Activated CD4-positive, CD25-positive, alpha-beta regulatory T cell treated with anti-CD3 and anti-CD28 coated beads, Interleukin-2, amount 50 U/mL, for 72 hours (primary cell): ENCODE results near the gene NAV2.

Experiments
- DNase-seq: peaks from one replicate; pipeline ENCODE4 v3.0.0; 2021

The NAV2 gene

DNA sequence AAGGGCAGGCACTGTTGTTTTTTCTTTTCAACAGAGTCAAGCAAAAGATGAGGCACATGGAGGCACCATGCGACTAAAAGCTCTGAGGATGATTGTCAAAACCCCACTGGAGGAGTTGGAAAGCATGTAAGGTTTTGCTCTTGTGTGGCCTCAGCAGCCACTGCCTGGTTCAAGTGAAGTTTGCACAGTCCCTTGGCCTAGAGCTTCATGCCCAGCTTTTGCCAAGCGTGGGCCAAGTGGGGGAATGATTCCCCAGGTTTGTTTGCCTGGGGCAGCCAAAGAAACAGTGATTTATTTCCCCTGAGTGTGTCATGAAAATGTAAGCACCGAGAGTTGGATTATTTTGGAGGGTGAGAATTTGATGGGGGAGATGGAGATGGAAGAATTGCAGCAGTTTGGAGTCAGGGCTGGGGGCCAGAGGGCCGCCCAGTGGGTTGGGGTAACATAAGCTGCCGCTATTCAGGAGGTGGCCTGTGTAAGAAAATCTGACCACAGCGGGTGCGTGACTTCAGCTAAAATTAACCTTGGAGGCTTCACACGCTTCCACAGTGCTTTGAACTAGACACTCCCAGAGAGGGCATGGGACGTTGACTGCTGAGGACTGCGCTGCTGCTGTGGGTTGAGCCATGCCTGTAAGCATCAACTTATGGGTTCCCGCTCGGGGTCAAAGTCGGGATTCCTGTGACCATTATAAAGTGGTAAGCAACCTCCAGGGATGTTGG lies 100.7 kb downstream of the NAV2 start:
- no peak for DNase-seq

DNA sequence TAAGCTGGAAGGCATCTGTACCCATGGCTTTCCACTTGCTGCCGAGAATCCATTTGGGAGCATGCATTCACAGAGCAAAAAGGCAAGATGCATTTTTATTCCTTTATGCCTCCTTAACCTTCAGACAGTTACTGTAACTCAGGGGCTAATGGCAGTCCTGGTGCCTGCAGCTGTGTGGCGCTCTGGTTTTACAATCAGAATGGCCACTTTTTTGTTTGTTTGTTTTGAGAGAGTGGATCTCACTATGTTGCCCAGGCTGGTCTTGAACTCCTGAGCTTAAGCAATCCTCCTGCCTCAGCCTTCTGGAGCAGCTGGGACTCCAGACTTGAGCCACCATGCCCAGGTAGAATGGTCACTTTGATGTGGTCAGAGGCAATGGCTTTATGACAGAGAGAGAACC lies 101.8 kb downstream of the NAV2 start:
- no peak for DNase-seq

DNA sequence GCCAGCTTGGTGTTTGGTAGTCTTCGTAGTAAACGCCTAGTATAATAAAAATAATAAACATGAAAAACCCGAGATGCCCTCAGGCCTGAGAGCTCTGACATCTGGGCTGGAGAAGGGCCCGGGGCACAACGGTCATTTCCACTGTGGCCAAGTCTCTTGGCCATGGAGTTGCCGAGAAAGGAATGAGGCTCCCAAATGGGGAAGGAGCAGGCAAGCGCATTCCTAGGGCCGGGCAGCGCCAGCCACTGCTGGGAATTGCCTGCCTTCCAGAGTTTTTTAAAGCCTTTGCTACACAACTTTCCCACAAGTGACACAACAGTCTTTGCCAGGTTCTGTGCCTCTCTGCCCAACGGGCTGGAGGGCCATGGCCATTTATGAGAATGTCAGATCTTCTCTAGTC lies 103.4 kb downstream of the NAV2 start:
- no peak for DNase-seq

DNA sequence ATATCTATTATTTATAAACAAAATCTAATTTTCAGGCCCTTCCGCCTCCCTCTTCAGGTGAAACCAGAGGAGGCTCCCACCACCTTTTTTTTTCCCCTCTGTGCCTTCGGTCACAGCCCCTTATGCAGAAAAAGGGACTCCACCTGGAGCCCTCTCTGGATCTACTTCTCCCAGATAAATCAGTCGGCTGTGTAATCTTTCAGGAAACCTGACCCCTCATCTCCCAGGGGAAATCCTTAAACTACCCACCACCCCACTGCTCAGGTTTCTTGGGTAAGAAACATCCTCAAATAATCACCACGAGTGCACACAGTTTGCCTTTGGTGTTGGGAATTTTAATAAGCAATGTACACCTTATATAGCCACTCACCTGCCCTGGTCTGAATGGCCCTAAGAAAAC lies 104.2 kb downstream of the NAV2 start:
- no peak for DNase-seq

DNA sequence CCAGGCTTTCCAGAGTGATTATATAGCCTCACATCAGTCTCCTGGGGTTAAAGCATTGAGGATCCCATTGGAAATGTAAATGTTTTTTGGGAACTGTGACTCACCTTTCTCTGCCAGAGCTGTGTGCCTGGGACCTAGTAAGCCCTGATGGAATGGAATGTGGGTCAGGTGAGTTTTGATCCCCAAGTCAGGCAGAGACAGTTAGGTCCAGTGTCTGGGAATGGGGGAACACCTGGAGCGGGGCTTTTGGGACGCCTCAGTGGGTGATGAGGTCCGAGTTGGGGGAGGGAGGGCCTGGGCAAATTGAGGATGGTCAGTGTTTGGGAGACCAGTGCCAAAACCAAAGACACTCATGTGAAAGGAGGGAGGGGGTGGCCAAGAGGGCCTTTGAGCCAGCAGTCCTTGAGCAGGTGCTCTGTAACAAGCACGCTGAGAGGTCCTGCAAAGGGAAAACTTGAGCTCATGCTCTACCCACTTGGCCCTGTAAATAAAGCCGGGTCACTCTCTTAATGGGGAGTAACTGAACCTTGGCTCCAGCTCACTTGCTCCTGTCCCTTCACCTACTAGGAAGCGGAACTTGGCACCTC lies 104.7 kb downstream of the NAV2 start:
- no peak for DNase-seq

DNA sequence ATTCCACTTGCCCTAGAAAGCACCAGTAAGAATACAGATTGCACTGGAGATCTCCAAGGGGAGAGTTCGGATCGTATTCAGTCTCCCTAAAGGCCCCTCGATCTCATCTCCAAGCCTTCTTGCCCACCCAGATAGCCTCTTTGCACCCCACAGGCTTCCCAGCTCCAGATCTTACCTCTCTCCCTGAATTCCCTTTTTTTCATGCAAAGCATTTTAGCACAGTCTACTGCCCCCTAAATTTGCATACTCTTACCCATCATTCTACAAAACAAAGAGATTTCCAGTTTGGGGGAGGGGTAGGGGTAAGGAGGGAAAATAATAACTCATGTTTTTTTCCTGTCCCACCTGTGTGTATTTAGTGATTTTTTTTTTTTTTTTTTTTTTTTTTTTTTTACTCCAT lies 105.2 kb downstream of the NAV2 start:
- no peak for DNase-seq

DNA sequence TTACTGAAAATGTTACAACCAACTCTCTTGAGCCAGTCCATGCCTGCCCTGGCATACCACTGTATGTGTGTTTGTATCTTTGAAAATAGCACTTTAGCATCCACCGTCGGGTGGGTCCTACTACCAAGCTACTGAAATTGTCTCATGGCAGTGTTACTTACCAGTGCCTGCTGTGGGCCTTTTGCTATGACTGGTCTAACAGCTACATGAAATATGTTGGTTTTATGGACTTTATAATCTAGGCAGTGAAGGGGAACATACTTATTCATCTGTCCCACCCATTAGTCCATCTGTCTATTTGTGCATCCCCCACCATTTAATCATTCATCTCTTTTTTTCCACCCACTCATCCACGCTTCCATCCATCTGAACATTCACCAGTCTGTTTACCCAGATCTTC lies 106.0 kb downstream of the NAV2 start:
- no peak for DNase-seq

DNA sequence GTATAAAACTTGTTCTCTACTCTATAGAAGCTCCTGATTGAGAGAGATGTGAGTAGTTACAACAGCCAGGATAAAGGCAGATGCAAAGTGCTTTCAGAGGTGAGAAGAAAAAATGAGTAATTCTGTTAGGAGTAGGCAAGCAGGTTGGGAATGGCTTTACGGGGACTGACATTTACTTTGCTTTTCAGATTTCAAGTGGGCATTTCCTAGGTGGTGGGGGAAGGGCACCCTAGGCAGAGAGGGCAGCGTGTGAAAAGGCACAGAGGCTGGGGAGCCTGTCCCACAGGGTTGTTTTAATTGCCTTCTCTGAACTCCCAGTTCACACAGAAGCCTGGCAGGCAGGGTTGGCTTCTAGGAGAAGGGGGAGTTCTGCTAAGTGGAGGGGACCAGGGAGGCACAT lies 106.5 kb downstream of the NAV2 start:
- no peak for DNase-seq

DNA sequence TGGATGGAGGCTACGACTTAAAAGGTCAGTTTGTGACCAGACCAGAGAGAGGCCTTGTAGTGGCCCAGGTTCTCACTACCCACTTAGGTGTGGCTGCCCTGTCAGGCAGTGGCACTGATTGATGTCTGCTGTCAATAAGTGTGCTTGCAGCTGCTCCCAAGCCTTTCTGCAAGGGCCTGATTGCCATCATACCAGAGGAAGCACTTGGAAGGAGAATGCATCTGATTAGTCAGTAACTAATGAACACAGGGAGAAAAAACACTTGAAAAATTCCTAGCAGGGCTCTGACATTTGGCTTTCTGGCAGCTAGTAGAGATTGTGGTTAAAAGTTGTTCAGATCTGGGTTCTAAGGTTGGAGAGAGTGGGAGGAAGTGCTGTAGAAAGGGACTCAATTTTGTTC lies 107.5 kb downstream of the NAV2 start:
- no peak for DNase-seq

DNA sequence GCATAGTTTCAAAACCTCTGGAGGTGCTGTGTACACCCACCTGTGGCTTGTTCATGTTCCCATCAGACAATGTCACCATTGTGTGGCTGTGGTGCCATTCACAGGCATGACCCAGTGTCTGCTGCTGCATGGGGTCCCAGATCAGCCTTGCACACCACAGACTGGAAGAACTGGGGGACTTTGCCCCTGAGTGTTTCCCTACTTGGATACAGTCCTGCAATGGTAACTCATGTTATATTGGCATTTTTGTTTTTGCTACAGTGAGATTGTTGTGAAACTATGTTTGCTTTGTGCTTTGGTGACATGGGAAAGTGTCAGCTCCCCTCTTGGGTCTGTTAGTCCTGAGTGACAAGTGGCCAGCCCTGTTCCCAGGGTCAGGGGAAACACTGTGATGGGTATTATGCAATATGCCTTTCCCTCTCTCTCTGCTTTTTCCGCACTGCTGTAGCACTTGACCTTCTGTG lies 108.8 kb downstream of the NAV2 start:
- no peak for DNase-seq

DNA sequence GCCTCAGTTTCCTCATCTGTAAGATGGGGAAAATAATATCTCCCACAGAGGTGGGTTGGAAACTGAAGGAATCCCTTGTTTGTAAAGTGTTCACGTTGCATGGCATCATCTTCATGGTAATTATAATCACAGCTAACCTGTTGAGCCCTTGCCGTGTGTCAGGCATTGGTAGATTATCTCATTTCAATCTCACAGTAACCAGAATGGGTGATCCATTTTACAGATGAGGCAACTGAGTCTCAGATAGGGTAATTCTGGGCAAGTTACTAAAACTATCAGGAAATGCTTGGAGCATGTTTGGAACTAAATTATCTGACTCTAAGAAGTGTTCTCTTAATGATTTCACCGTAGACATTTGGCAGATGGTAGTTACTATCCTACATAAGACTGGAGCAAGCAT lies 109.4 kb downstream of the NAV2 start:
- DNase-seq: no peak

DNA sequence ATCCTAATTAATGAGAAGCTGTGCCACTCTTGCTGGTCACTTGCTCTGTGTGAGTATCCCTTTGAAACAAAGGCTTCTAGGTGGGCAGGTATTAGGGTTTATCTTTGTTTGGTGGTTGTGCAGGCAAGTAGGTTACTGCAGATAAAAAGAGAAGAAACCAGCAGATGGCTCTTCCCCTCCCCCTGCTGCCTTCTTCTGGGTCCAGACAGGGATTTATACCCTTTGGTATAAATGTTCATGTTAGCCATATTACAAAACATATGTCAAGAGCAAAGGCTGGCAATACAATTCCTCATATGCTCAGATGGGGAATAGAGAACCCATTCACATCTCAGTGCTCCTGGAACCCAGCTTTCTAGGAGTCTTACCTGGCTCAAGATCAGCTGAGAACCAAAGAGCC lies 109.9 kb downstream of the NAV2 start:
- no peak for DNase-seq

DNA sequence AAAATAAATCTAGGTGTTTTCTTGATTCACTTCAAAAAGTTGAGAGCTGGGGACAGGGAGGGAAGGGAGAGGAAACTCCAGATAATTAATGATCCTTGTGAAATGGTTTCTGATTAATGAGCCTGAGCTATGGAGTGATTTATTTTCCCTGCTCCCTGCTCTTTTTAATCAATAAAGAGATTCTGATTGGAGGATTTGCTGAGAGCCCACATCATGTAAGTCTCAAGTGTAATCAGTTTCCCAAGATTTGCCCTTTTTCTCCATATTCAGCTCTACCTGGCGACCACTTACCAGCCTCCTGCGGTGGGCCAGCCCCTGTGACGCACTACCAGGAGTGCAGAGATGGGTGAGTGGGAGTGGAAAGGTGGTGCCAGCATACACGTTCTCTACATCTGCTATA lies 114.0 kb downstream of the NAV2 start:
- no peak for DNase-seq

DNA sequence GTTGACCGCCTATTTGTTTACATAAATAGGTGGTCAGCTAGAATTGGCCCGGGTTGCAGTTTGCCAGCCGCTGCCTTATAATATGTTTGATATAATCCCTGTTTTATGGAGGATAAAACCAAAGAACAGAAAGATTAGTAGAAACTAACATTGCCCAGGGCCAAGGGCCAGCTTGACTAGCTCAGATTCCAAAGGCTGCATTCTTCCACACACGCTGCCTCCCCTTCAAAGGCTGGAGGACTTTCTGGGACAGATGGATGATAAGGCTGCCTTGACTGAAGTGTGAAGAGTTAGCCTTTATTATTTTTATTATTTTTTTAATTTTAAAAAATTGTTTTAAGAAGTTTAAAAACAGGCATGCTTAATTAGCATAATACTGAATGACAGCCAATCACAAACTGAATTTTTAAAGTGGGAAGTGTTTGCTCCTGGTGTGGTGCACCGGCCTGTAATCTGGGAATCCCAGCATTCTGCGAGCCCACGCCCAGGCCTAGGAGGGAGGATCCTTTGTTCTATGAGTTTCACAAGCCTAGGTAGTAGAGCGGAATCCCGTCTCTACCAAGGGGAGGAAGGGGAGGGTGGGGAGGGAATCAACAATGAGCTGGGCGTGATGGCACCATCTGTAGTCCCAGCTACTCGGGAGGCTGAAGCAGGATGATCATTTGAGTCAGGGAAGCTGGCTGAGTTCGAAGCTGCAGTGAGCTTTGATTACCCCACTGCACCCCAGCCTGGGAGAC lies 114.9 kb downstream of the NAV2 start:
- no peak for DNase-seq

DNA sequence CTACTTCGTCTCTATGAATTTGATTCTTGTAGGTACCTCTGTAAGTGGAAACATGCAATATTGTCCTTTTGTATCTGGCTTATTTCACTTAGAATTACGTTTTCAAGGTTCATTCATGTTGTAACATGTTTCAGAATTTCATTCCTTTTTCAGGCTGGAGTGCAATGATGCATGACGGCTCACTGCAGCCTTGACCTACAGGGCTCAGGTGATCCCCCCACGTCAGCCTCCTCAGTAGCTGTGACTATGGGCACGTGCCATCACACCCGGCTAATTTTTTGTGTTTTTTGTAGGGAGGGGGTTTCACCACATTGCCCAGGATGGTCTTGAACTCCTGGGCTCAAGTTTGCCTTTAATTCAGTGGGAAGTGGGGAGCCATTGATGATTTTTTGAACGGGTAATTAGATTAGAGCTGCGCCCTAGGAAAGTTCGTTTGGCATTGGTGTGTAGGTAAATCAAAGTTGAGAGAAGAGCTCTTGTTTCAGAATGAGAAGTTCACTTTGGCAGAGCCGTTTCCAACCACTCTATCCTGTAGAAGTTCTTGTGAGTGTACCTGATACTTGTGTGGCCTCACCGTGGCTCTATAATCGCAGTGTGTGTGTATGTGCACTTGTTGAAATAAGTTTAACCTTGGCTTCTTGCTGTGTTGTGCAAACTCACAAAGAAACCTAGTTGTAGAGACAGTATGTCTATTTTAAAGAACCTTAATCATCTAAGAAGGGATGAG lies 115.9 kb downstream of the NAV2 start:
- DNase-seq: no peak

DNA sequence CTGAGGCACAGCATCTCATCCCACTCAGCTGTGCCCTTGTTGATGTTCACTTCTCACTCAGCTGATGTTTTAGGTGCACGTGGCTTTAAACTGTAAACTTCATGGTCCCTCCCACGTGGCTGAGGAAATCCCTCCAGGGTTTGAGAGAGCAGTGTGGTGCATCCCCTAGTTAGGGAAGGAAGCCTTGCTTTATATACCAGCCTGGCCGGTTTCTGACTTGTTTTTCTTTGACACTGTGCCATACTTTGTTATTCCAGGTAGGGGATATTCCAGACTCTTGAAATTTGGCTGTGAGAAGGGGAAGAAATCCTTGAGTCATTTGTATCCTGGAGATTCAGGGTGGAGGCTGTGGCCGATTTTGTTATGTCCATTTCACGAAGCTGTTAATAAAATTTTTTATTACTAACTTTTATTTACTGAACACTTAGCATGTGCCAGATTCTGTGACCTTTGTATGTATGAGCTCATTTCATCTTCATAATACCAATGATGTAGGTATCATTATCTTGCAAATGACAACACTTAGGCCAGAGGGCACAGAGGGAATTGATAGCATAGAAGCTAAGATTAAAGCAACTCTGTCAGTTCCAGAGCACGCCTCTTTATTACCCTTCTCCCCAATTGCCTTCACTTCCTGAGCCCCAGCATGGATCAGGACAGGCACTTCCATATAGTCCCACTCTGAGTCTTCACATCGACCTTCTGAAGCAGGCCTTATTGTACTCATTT lies 116.6 kb downstream of the NAV2 start:
- DNase-seq: no peak

DNA sequence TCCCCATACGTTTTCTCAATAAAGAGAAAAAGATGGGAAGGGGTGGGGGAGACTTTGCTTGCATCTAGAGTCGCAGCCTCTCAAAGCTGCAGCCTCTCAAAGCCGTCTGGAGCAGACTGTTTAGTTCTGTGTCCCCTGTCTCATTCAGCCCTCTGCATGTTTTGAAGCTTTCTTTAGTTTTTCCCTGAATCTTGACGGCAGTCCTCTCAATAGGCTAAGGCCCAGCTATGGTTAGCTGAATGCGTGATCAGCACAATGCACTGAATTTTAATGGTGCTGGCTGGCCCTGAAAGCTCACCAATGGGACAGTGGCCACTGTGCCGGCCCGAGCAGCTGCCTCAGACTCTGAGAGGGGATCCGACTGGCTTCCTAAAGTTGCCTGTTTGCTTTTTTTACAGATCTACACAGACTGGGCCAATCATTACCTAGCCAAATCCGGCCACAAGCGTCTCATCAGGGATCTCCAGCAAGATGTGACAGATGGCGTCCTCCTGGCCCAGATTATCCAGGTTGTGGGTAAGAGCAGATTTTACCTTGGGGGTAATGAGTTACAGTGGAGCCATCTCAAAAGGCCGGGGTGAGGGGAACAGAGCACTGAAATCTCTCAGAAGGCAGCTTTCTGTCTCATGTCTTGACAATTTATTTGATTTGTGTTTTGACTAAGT lies 119.6 kb downstream of the NAV2 start:
- DNase-seq: no peak

DNA sequence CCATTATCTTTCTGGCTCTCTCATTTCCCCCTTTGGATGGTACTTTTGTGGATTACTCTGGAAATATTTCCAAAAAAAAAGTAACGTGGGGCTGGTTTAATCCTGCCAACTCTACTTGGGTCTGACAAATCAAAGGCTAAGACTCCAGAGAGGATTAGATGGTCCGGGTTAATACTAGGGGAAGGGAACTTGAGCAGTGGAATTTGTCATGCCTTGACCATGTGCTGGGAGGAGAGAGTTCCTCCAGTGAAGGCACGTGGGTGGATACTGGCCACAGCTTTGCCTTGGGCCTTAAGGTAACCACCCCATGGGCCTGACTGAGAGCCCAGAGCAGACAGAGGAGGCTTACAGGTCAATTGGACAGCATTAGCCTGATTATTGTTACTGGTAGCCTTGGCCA lies 120.3 kb downstream of the NAV2 start:
- no peak for DNase-seq

DNA sequence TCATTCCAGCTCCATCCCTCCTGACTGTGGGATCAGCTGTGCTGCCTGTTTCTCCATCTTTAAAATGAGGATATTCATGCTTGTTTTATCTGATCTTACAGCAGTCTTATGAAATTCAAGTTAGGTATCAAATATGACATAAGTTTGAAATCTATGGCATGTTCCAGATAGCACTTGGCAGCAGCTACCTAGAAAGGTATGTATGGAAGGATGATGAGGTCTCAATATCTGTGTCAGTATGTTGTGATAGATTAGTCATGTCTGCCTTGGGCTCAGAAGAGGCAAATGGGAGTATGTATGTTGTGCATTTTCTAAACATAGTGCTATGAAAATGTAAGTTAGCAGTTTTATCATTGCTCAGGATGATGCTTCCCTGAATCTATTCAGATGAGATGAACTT lies 122.1 kb downstream of the NAV2 start:
- DNase-seq: no peak

DNA sequence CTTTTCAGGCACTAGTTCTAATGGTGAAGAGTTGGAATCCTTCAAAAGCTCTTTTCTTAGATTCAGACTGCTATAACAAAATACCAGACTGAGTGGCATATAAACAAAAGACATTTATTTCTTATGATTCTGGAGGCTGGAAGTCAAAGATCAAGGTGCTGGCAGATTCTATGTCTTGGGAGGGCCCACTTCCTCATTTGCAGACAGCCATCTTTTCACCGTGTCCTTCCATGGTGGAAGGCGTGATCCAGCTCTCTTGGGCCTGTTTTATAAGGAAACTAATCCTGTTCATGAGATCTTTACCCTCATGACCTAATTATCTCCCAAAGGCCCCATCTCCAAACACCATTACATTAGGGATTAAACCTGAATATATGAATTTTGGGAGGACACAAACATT lies 124.0 kb downstream of the NAV2 start:
- DNase-seq: no peak

DNA sequence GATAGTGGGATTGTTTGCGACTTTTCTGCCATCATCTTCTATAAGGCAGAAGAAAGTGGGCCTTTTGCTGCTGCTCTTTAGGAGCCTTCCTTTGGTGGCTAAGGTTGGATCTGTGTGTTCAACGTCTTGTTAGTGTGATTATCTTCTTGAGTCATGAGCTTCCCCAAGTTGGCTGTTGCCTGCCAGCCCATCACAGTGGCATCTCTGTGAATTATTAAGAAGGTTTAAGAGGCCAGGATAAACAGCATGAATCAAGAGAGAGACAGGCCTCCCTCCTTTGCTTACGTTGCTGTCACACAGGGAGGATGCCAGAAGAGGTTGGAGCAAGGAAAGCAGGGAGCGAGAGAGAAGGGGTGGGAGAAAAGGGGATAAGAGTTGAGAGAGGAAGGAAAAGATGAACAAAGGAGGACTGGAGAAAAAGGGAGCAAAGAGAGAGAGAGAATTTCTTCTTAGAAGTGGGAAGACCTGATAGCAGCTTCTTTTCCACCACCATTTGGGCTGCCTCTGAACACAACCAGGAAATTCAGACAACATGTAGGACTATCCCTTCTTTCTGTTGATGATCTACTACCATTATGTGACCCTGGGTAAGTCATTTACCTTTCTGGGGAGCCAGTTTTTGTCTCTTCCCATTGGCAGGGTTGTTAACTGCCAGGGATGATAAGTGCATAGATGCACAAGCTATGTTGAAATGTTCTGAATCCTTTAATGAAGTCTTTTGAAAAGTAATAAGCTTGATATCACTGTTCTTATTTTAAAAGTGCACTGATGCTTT lies 126.5 kb downstream of the NAV2 start:
- no peak for DNase-seq

DNA sequence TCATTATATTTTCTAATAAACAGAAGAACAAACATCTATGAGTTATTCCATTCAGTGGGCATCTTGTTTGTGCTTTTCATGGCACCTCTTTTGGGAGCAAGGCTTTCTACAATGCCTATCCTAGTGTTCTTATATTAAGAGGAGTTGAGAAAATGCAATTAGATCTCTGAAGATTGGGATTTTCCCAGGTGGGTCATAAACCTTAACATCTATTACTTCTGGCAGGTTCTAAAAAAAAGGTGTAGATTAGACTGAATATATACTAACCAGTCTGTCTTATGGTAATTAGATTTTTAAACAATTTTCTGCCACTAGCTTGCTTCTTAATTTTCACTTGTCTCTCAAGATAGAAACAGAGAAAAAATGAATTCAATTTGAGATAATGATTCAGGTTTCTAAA lies 128.3 kb downstream of the NAV2 start:
- DNase-seq: no peak
